IMR-90 (cell line): ENCODE measurements around the gene KYNU. TPM values are rescaled to one million over a fixed set of nuclear protein-coding genes. Genes with fewer than 3 reads are reported as not detected.

Source experiments
- ATAC-seq: fragments of 200-7000 bp; cut with Tn5 transposase; 2 replicates; pipeline ENCODE4 v1.9.1; 2020; ENCODE audit warnings: low read depth, mild to moderate bottlenecking, moderate library complexity
- BruUV-seq: library from RNA; stranded (reverse); fragments of 400-500 nt; replicated peaks from 2 replicates; lab custom pipeline; 2021; lab: Mats Ljungman, UMichigan
- CTCF ChIA-PET: fragments of 300-600 bp; formaldehyde crosslinking; extraction: SDS; loops from one replicate; lab custom pipeline; 2021; ENCODE audit warnings: antibody characterized with exemption; lab: Yijun Ruan, JAX
- POLR2A ChIA-PET: fragments of 300-600 bp; sonication (Branson Sonifier 250); formaldehyde crosslinking; loops from one replicate; lab custom pipeline; 2022; ENCODE audit warnings: antibody characterized with exemption; ENCODE audit not compliant: unreplicated experiment; lab: Charles Lee
- DNase-seq: peaks from one replicate; pipeline ENCODE4 v3.0.0; 2013
- H2AFZ ChIP-seq: replicated peaks from 2 replicates; pipeline ENCODE3; 2013; ENCODE audit warnings: low read length, mild to moderate bottlenecking; ENCODE audit not compliant: poor library complexity
- H2AK5ac ChIP-seq: 2 replicates; pipeline ENCODE4 v1.6.1; 2013; ENCODE audit warnings: low read depth, low read length, inconsistent platforms
- H2AK9ac ChIP-seq: replicated peaks from 2 replicates; pipeline ENCODE3; 2013; ENCODE audit warnings: mild to moderate bottlenecking, low read depth, low read length, moderate library complexity; ENCODE audit not compliant: poor library complexity
- H2BK120ac ChIP-seq: 2 replicates; pipeline ENCODE4 v1.6.1; 2013; ENCODE audit warnings: low read depth, low read length, inconsistent platforms
- H2BK15ac ChIP-seq: 3 replicates; pipeline ENCODE4 v1.6.1; 2013; ENCODE audit warnings: low read depth, low read length, inconsistent platforms
- H2BK20ac ChIP-seq: 2 replicates; pipeline ENCODE4 v1.6.1; 2013; ENCODE audit warnings: low read depth, mild to moderate bottlenecking, inconsistent platforms, low read length, moderate library complexity
- H2BK5ac ChIP-seq: 2 replicates; pipeline ENCODE4 v1.6.1; 2013; ENCODE audit warnings: mild to moderate bottlenecking, low read depth, low read length, inconsistent platforms; ENCODE audit not compliant: poor library complexity, severe bottlenecking
- H3K14ac ChIP-seq: replicated peaks from 2 replicates; pipeline ENCODE4 v1.6.1; 2013; ENCODE audit warnings: low read depth, low read length, inconsistent platforms
- H3K18ac ChIP-seq: 2 replicates; pipeline ENCODE4 v1.6.1; 2013; ENCODE audit warnings: low read depth, low read length, control low read depth
- H3K23ac ChIP-seq: 2 replicates; pipeline ENCODE4 v1.6.1; 2013; ENCODE audit warnings: low read depth, low read length, inconsistent platforms
- H3K27ac ChIP-seq: 2 replicates; pipeline ENCODE4 v1.5.1; 2013; ENCODE audit warnings: mild to moderate bottlenecking, control low read depth, low read length; ENCODE audit not compliant: insufficient read depth
- H3K27me3 ChIP-seq: 2 replicates; pipeline ENCODE4 v1.6.1; 2013; ENCODE audit warnings: low read length; ENCODE audit not compliant: control insufficient read depth, insufficient read depth
- H3K36me3 ChIP-seq: 2 replicates; pipeline ENCODE4 v1.6.1; 2013; ENCODE audit warnings: low read length, mixed read lengths; ENCODE audit not compliant: control insufficient read depth, insufficient read depth
- H3K4ac ChIP-seq: 2 replicates; pipeline ENCODE4 v1.6.1; 2013; ENCODE audit warnings: low read depth, low read length, inconsistent platforms
- H3K4me1 ChIP-seq: 2 replicates; pipeline ENCODE4 v1.6.1; 2013; ENCODE audit warnings: low read length, mixed read lengths; ENCODE audit not compliant: control insufficient read depth, insufficient read depth
- H3K4me2 ChIP-seq: 2 replicates; pipeline ENCODE4 v1.6.1; 2013; ENCODE audit warnings: low read depth, mild to moderate bottlenecking, control low read depth, low read length, moderate library complexity
- H3K4me3 ChIP-seq: 2 replicates; pipeline ENCODE4 v1.5.1; 2013; ENCODE audit warnings: low read depth, mild to moderate bottlenecking, control low read depth, low read length, moderate library complexity; ENCODE audit not compliant: insufficient read depth
- H3K56ac ChIP-seq: 2 replicates; pipeline ENCODE4 v1.6.1; 2013; ENCODE audit warnings: low read length, inconsistent platforms; ENCODE audit not compliant: insufficient read depth; ENCODE audit errors: extremely low read depth
- H3K79me1 ChIP-seq, 2 experiments: 2 replicates each; pipeline ENCODE4 v1.6.1; 2013; ENCODE audit warnings: low read length in 2 of 2, inconsistent platforms in 1 of 2, low read depth in 1 of 2
- H3K9ac ChIP-seq: 2 replicates; pipeline ENCODE4 v1.6.1; 2013; ENCODE audit warnings: low read depth, low read length, control low read depth
- H3K9me1 ChIP-seq: 2 replicates; pipeline ENCODE4 v1.6.1; 2013; ENCODE audit warnings: low read length, inconsistent platforms; ENCODE audit not compliant: insufficient read depth
- H3K9me3 ChIP-seq: 2 replicates; pipeline ENCODE4 v1.6.1; 2013; ENCODE audit warnings: low read length; ENCODE audit not compliant: control insufficient read depth, insufficient read depth
- H4K20me1 ChIP-seq: 2 replicates; pipeline ENCODE4 v1.6.1; 2013; ENCODE audit warnings: low read length, inconsistent platforms; ENCODE audit not compliant: insufficient read depth
- H4K5ac ChIP-seq: 2 replicates; pipeline ENCODE4 v1.6.1; 2013; ENCODE audit warnings: mild to moderate bottlenecking, low read depth, low read length, control low read depth
- H4K8ac ChIP-seq, 2 experiments: 2 replicates each; pipeline ENCODE4 v1.6.1; 2013; ENCODE audit warnings: low read depth in 2 of 2, low read length in 2 of 2, control low read depth in 1 of 2, inconsistent platforms in 1 of 2
- H4K91ac ChIP-seq: 2 replicates; pipeline ENCODE4 v1.6.1; 2013; ENCODE audit warnings: low read depth, low read length, inconsistent platforms; ENCODE audit not compliant: insufficient read depth
- BHLHE40 ChIP-seq: fragments of 150-350 bp; IDR thresholded peaks from 2 replicates; pipeline ENCODE4 v1.6.1; 2016; ENCODE audit warnings: mild to moderate bottlenecking, low read depth, low read length
- CEBPB ChIP-seq: IDR thresholded peaks from 2 replicates; pipeline ENCODE4 v1.6.1; 2012; ENCODE audit warnings: low read depth, low read length, improper control_type of control experiment
- CHD1 ChIP-seq: IDR thresholded peaks from 2 replicates; pipeline ENCODE4 v1.6.1; 2012; ENCODE audit warnings: low read depth, low read length, improper control_type of control experiment
- FOS ChIP-seq: fragments of 150-350 bp; IDR thresholded peaks from 2 replicates; pipeline ENCODE4 v1.6.1; 2016; ENCODE audit warnings: low read depth, low read length
- MAFK ChIP-seq: IDR thresholded peaks from 2 replicates; pipeline ENCODE4 v1.6.1; 2012; ENCODE audit warnings: low read depth, low read length, improper control_type of control experiment
- MAZ ChIP-seq: IDR thresholded peaks from 2 replicates; pipeline ENCODE4 v1.6.1; 2012; ENCODE audit warnings: low read depth, mild to moderate bottlenecking, low read length, improper control_type of control experiment, moderate library complexity, borderline replicate concordance
- MXI1 ChIP-seq: IDR thresholded peaks from 2 replicates; pipeline ENCODE4 v1.6.1; 2012; ENCODE audit warnings: low read depth, mild to moderate bottlenecking, low read length, moderate library complexity, borderline replicate concordance
- NFE2L2 ChIP-seq: fragments of 150-350 bp; IDR thresholded peaks from 2 replicates; pipeline ENCODE4 v1.6.1; 2016; ENCODE audit warnings: low read depth, mild to moderate bottlenecking, low read length
- POLR2A ChIP-seq: IDR thresholded peaks from 2 replicates; pipeline ENCODE4 v1.6.1; 2012; ENCODE audit warnings: mild to moderate bottlenecking, low read depth, low read length
- RAD21 ChIP-seq: IDR thresholded peaks from 2 replicates; pipeline ENCODE4 v1.6.1; 2012; ENCODE audit warnings: low read length, improper control_type of control experiment
- RCOR1 ChIP-seq: IDR thresholded peaks from 2 replicates; pipeline ENCODE4 v1.6.1; 2012; ENCODE audit warnings: mild to moderate bottlenecking, low read length, improper control_type of control experiment; ENCODE audit not compliant: insufficient replicate concordance
- RFX5 ChIP-seq: IDR thresholded peaks from 2 replicates; pipeline ENCODE4 v1.8.0; 2012; ENCODE audit warnings: low read depth, mild to moderate bottlenecking, low read length, moderate library complexity
- SMC3 ChIP-seq: fragments of 150-350 bp; IDR thresholded peaks from 2 replicates; pipeline ENCODE4 v1.6.1; 2016; ENCODE audit warnings: low read depth, mild to moderate bottlenecking, antibody characterized with exemption, low read length, moderate library complexity
- WGBS, 2 experiments: methylation state at CpG; one replicate each; pipeline versions ENCODE4 v1.1.5 to v1.1.7; 2013; ENCODE audit warnings: missing lambda C conversion rate in 2 of 2; ENCODE audit not compliant: insufficient read length in 1 of 2; ENCODE audit errors: extremely low coverage in 2 of 2; 5-methylcytosine and 5-hydroxymethylcytosine counted together
- dilution Hi-C: fragments of 300-500 bp; cut with HindIII; formaldehyde crosslinking; loops from one replicate; pipeline ENCODE4 v1.14.3; 2018; ENCODE audit warnings: low sequenced_read_pairs; ENCODE audit not compliant: unreplicated experiment
- in situ Hi-C: fragments of 300-500 bp; cut with MboI; formaldehyde crosslinking; loops from 3 replicates; pipeline ENCODE4 v1.14.3; 2019; ENCODE audit warnings: low sequenced_read_pairs, inconsistent platforms, mixed read lengths
- intact Hi-C: fragments of 100-400 bp; cut with micrococcal nuclease; formaldehyde crosslinking; loops from 2 replicates; pipeline ENCODE4 v1.10.0; 2022
- polyA plus RNA-seq, 3 experiments: library from polyadenylated mRNA; depleted of rRNA; stranded (reverse); fragments of >200 nt; gene quantifications; 2 replicates each; pipeline ENCODE4 v1.2.3, GENCODE V29; 2012; ENCODE audit warnings: low replicate concordance in 1 of 3
- total RNA-seq: library from RNA; depleted of rRNA; stranded (reverse); fragments of >200 nt; gene quantifications from 2 replicates; pipeline ENCODE4 v1.2.3, GENCODE V29; 2012
- TF ChIP-seq, protein P1 (sequence below): conservative IDR thresholded peaks from 2 replicates; pipeline ENCODE4 v1.5.1; 2012; ENCODE audit warnings: mild to moderate bottlenecking, low read depth, low read length, improper control_type of control experiment
- TF ChIP-seq, protein P2 (sequence below): fragments of 150-350 bp; IDR thresholded peaks from 2 replicates; pipeline ENCODE4 v1.6.1; 2016; ENCODE audit warnings: low read depth, mild to moderate bottlenecking, low read length, moderate library complexity, borderline replicate concordance
- TF ChIP-seq, protein P3 (sequence below): fragments of 150-350 bp; IDR thresholded peaks from 2 replicates; pipeline ENCODE4 v1.6.1; 2017; ENCODE audit warnings: mild to moderate bottlenecking, antibody characterized with exemption, low read length, low read depth

The KYNU gene
- total and polyA plus RNA-seq, 2 of the 4 experiments (the other 2 are of a cell fraction): 0.75 to 2.9 TPM

DNA sequence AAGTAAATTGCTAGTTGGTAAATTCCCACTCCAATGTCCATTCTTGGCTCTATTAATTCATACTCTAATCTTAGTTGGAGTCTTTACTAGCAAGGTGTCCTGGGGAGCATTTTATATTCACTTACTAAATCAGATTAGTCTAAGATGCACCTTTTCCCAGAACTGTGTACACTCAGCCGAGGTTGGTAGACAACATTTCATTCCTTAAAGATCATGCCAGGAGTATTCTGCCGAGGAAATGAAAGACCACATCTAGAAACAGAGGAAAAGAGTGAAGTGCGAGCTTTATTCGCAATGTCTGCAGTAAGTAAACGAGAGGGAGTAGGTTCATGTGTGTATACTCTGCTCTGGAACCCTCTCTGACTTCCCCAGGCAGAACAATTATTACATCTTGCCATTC, 14.6 kb upstream of the KYNU start:
- Histone ChIP-seq H4K8ac (no peak overlapping the region), H3K9me3 (no peaks in the 10 kb centered on the region), H3K9me1 (no peaks in the 10 kb centered on the region), H3K4me3 (no peak overlapping the region), H4K5ac (peak overlapping the region; percentile 82; the same call in 1 of the 2 replicates), H2BK5ac (peak overlapping the region; percentile 17), H2BK120ac (no peak overlapping the region), H3K14ac (no peak overlapping the region), H2BK20ac (no peak overlapping the region; the same call in 1 of the 2 replicates), H2BK15ac (peak overlapping the region; percentile 24; the same call in 1 of the 3 replicates), H3K27ac (no peak overlapping the region), H3K18ac (peak overlapping the region; percentile 85; the same call in 1 of the 2 replicates), H4K91ac (no peak overlapping the region), H3K4ac (no peak overlapping the region), H3K27me3 (no peaks in the 10 kb centered on the region), H3K79me1 (no peaks in the 10 kb centered on the region), H3K4me2 (no peak overlapping the region), H2AFZ (no peak overlapping the region), H3K56ac (no peak overlapping the region), H3K4me1 (peaks cover 8% of the 10 kb centered on the region), H3K23ac (no peak overlapping the region), H2AK5ac (no peak overlapping the region), H3K36me3 (no peaks in the 10 kb centered on the region), H3K9ac (no peak overlapping the region), H2AK9ac (no peak overlapping the region), H4K20me1 (no peaks in the 10 kb centered on the region)
- intact Hi-C loops (loop anchor here (5.0 kb wide), 2 partner anchors 109 to 141 kb away; no protein-coding TSS in a partner anchor), in situ Hi-C loops (no loop called here), dilution Hi-C loops (no loop called here)
- no peak for TF ChIP-seq NFE2L2
- TF ChIP-seq, protein P1, sequence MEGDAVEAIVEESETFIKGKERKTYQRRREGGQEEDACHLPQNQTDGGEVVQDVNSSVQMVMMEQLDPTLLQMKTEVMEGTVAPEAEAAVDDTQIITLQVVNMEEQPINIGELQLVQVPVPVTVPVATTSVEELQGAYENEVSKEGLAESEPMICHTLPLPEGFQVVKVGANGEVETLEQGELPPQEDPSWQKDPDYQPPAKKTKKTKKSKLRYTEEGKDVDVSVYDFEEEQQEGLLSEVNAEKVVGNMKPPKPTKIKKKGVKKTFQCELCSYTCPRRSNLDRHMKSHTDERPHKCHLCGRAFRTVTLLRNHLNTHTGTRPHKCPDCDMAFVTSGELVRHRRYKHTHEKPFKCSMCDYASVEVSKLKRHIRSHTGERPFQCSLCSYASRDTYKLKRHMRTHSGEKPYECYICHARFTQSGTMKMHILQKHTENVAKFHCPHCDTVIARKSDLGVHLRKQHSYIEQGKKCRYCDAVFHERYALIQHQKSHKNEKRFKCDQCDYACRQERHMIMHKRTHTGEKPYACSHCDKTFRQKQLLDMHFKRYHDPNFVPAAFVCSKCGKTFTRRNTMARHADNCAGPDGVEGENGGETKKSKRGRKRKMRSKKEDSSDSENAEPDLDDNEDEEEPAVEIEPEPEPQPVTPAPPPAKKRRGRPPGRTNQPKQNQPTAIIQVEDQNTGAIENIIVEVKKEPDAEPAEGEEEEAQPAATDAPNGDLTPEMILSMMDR: no peak
- no peak for TF ChIP-seq CHD1
- TF ChIP-seq SMC3: no peak
- TF ChIP-seq RCOR1: no peak
- no peak for TF ChIP-seq BHLHE40
- TF ChIP-seq RAD21: no peak
- no peak for TF ChIP-seq CEBPB
- no peak for TF ChIP-seq MAFK
- TF ChIP-seq FOS: no peak
- TF ChIP-seq MXI1: no peak
- no peak for TF ChIP-seq RFX5
- TF ChIP-seq MAZ: no peak
- TF ChIP-seq, protein P2, sequence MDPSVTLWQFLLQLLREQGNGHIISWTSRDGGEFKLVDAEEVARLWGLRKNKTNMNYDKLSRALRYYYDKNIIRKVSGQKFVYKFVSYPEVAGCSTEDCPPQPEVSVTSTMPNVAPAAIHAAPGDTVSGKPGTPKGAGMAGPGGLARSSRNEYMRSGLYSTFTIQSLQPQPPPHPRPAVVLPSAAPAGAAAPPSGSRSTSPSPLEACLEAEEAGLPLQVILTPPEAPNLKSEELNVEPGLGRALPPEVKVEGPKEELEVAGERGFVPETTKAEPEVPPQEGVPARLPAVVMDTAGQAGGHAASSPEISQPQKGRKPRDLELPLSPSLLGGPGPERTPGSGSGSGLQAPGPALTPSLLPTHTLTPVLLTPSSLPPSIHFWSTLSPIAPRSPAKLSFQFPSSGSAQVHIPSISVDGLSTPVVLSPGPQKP: no peak
- TF ChIP-seq POLR2A: no peak
- TF ChIP-seq, protein P3, sequence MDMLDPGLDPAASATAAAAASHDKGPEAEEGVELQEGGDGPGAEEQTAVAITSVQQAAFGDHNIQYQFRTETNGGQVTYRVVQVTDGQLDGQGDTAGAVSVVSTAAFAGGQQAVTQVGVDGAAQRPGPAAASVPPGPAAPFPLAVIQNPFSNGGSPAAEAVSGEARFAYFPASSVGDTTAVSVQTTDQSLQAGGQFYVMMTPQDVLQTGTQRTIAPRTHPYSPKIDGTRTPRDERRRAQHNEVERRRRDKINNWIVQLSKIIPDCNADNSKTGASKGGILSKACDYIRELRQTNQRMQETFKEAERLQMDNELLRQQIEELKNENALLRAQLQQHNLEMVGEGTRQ: no peak
- POLR2A ChIA-PET: no interaction called here
- WGBS, 2 experiments: no CpG with 5 or more reads among the region's 5 CpGs
- CTCF ChIA-PET: interaction anchor here (1.2 kb wide), 1 partner anchor 15 kb away, joined by 3 read pairs; the partner anchor contains the start of gene KYNU
- no peak for ATAC-seq
- BruUV-seq: no TSS peak
- no peak for DNase-seq
